ENCODE results near the gene APOL6.
A peak's percentile ranks its signal among the peaks of the same experiment; 100 is the strongest.
"Not testable (repeated sequence)": the region's sequence is repeated elsewhere in the genome, so short reads cannot be mapped to it uniquely, and the experiment has no call there.

The APOL6 gene

GRCh38 chr22:35638410-35638809, 9.8 kb upstream of the APOL6 start:
- no peak for DNase-seq (ENCODE audit: low read depth)

DNA sequence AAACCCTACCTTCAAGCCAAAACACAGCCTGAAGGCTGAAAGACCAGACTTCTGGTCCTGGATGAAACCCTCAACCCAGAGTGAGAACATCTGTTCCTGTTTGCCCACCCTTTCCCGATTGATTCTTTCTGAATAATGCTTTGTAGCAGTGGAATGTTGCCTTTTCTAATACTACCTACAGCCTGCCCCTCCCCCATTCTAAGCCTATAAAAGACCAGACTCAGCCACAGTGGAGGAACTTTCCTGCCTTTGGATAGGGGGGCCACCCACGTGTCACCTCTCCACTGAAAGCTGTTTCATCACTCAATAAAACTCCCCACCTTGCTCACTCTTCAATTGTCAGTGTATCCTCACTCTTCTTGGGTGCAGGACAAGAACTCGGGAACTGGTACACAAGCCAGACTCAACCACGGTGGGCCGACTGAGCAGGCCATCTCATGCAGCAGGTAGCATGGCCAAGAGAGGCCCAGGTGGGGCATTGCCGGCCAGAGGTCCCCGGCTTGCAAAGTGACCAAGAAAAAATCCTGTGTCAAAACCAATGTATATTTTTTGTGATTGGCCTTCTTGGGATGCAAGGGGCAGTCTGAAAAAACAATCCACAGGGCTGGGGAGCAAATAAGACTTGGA, 6.6 kb upstream of the APOL6 start:
- DNase-seq (ENCODE audit: low read depth): no peak

GRCh38 chr22:35642305-35642741, 5.9 kb upstream of the APOL6 start:
- no peak for DNase-seq (ENCODE audit: low read depth)

GRCh38 chr22:35643991-35644390, 4.3 kb upstream of the APOL6 start:
- DNase-seq (ENCODE audit: low read depth): no peak

- DNase-seq (ENCODE audit: low read depth): no peak
These were observed 2.6 kb upstream of the APOL6 start for GRCh38 chr22:35645646-35646045.

DNA sequence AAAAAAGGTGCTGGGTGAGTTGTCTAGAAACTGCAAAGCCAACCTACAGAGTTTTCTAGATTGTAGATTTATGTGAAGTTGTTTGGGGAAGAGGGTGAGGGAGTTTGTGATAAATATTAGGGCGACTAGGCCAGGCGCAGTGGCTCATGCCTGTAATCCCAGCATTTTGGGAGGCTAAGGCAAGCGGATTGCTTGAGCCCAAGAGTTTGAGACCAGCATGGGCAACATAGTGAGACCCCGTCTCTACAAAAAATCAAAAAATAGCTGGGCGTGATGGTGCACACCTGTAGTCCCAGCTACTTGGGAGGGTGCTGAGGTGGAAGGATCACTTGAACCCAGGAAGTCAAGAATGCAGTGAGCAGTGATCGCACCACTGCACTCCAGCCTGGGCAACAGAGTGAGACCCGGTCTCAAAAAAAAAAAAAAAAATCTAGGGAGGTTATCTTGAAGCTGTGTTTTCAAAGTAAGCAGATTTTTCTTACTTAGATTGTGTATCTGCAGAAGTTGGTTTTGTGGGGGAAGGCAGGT, 844 bp downstream of the APOL6 start:
- DNase-seq (ENCODE audit: low read depth): no peak

GRCh38 chr22:35649636-35650250, 1.5 kb downstream of the APOL6 start:
- no peak for DNase-seq (ENCODE audit: low read depth)

DNA sequence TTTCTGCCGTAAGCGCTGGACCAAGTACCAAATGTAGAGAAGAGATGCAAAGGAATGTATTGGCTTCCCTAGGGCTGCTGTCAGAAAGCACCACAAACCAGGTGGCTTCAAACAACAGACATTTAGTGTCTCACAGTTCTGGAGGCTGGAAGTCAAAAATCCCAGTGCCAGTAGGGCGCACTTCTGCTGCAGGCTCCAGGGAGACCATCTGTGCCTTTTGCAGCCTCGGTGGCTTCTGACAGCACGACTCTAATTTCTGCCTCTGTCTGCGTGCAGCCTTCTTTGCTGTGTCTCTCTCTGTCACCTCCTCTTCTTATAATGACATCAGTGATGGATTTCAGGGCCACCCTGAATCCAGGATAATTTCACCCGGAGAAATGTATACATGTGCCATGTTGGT, 2.8 kb downstream of the APOL6 start:
- no peak for DNase-seq (ENCODE audit: low read depth)

DNA sequence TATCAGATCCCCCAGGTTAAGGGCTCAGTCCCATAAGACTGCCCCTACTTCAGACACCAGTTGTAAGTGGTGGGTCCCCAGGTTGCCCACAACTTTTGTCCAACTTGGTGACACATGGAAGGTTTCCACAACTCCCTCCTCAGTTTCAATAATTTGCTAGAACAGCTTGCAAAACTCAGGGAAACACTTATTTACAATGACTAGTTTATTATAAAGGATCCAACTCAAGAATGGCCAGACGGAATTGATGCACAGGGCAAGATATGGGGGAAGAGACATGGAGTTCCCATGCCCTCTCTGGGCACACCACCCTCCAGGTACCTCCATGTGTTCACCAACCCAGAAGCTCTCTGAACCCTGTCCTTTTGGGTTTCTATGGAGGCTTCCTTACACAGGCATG, 5.6 kb downstream of the APOL6 start:
- no peak for DNase-seq (ENCODE audit: low read depth)

DNA sequence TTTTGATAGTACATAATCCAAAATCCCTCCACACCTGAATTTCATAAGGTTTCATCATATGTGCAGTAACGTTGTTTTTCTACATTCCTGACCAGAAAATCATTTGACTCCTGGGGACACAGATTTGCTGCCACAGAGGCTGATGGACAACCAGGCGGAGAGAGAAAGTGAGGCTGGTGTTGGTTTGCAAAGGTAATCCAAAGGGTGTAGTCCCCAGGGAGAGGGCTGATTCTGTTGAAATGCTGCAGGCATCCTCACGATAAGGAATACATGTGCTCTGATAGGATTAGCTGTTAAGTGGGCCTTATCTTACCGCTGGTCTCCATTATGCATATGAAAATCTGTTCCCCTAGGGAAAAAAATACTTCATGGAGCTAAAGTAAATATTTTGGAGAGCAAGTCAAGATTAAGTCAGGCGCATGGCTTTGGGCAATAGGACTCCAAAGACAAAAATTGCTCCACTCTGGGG, 8.1 kb downstream of the APOL6 start:
- no peak for DNase-seq (ENCODE audit: low read depth)

GRCh38 chr22:35657571-35658312, 9.5 kb downstream of the APOL6 start:
- no peak for DNase-seq (ENCODE audit: low read depth)

DNA sequence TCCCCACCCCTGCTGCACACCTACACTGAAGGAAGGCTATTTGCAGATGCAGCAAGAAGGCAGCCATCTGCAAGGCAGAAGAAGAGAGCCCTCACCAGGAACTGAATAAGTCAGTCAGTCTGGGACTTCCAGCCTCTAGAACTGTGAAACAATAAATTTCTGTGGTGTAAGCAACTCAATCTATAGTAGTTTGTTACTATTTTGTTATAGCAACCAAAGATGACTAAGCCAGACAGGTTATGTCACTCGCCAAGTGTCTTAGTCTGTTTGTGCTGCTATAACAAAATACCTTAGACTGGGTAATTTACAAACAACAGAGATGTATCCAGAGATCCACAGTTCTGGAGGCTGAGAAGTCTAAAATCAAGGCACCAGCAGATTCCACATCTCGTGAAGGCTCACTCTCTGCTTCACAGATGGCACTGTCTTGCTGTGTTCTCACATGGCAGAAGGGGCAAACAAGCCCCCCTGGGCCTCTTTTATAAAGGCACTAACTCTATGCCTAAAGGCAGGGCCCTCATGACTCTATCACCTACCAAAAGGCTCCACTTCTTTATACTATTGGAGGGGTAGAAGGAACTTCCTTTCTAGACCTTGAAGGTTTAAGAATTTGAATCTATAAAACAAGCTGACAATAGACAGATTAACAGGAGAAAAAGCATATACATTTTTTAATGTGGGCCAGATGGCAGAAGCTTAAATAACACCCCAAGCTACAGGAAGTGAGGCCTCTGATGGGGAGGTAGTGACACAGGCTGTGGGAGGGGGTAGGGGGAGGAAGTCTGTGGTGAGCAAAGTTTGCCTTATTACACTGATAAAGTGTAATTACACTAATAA, 12.3 kb downstream of the APOL6 start:
- DNase-seq (ENCODE audit: low read depth): peak; percentile 18

DNA sequence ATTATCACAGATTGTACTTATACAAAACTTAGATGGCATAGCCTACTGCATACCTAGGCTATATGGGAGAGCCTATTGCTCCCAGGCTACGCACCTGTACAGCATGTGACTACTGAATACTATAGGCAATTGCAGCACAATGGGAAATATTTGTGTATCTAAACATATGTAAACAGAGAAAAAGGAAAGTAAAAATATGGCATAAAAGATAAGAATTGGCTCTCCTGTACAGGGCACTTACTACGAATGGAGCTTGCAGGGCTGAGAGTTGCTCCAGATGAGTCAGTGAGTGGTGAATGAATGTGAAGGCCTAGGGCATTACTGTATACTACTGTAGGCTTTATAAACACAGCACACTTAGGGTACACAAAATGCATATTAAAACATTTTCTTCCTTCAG, 13.2 kb downstream of the APOL6 start:
- no peak for DNase-seq (ENCODE audit: low read depth)

DNA sequence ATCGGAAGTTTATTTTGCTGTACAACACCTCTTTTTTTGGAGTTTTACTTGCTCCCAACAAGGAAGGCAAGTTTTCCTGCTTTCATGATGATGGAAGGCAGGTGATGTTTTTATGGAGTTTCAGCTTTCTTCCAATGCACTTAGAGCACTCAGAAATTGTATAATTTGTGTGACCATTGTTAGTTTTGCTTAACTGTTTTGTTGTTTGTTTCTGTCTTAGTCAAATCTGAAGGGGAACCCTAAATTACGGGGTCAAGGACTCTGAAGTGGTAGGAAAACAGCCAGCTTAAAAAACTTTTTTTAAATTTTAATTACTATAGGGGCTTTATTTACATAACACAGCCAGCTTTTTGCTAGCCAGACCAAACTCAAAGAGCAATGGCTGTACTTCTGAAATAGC, 14.7 kb downstream of the APOL6 start:
- DNase-seq (ENCODE audit: low read depth): no peak

DNA sequence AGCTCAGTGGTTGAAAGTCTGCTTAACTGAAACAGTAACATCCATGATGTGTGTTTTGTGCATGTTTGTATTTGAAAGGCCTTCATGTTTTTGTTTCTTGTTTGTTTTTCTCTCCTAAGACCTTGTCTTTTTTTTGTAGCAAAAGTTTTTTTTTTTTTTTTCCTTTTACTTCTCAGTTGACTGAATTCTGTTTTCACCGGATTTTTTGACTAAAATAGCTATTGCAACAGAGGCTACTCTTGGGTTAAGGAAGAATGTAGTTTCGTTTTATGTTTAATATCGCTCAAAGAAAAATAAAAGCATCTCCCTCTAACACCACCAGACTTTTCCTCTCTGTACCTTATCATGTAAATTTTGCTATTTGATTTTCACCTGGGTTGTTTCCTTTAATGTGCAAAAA, 15.1 kb downstream of the APOL6 start:
- DNase-seq (ENCODE audit: low read depth): no peak

- no peak for DNase-seq (ENCODE audit: low read depth)
These were observed 16.8 kb downstream of the APOL6 start for GRCh38 chr22:35664955-35665587.

- not testable (repeated sequence) for DNase-seq (ENCODE audit: low read depth)
These were observed 18.5 kb downstream of the APOL6 start for GRCh38 chr22:35666699-35667098.

DNA sequence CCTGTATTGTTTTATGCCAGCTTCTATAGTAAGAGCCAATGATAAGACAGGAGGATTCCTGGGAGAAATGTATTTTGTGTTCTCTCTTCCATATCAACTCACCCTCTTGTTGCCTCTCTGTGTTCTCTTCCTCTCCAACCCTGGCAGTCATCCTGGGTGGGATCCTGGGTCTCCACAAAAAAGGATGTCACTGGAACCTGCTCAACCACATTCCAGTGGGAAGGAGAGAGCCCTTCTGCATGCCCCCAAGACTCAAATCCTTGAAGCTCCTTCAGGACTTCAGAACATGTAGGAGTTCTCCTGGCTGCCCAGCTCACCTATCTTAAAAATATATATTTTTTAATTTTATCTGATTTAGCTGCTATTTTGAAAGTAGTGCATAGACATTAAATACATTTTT, 26.1 kb downstream of the APOL6 start:
- DNase-seq (ENCODE audit: low read depth): no peak

DNA sequence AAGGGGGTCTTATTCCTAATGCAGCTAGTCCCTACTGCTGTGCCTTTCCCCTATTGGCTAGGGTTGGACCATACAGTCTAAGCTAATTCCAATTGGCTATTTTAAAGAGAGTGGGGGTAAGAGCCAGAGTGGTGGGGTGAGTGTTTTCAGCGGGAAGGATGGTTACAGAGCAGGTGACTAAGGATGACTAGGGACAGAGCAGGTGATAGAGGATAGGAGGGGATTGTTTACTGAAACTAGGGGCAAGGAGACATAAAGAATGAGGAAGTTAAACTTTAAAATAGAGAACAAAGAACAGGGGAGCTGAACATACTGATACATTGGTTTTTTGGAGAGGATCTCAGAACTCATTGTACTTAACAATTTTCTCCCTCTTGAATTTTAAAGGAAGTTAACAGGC, 27.8 kb downstream of the APOL6 start:
- not testable (repeated sequence) for DNase-seq (ENCODE audit: low read depth)

DNA sequence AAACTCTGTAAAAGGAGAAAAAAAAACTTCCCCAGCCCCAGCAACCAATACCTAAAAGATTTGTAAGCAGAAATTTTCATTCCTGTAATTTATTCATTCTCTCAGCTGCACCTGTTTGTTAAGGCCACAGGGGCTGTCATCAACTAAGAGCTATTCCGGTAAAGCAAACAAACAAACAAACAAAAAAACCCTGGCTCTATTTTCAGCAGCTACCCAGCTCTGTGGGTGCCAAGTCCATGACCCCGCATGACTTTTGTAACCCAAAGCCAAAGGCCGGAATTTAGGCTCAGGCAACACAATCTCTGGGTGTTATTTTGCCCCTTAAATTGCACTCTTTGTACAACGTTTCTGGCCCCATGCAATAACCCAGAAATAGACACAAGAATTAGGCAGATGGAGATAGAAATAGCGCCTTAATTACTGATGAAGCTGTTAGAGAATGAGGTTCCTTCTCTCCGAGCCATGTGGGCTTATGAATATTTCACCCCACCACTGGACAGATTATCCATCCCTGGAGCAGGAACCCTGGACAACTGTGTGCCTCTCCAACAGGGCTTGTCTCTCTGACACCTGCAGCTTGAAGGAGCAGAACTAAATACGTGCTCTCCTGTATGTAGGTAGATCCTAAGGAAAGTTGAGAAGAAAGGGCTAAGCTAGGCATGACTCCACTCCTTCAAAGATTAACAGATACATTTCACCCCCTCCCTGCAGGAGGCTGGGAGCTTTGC, 29.4 kb downstream of the APOL6 start:
- DNase-seq (ENCODE audit: low read depth): no peak

DNA sequence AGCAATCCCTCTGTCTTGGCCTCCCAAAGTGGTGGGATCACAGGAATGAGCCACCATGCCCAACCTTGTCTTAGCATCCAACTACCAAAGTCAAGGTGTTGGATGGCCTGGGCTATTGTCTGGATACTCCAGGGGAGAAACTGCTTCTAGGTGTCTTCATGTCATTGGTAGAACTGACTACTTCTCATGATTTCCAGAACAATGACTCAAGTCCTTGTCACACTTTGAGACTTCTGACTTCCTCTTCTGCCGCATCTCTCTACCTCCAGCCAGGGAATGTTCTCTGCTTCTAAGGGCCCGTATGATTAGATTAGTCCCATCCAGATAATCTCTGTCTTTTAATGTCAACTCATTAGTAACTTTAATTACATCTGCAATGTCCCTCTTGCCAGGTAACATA, 30.6 kb downstream of the APOL6 start:
- DNase-seq (ENCODE audit: low read depth): no peak

All from stimulated activated CD8-positive, alpha-beta memory T cell treated with anti-CD3 and anti-CD28 coated beads, Interleukin-7, amount 100 ng/mL, for 24 hours (primary cell).